Astrocyte of the cerebellum (primary cell): ENCODE results near the gene LDLRAD2.

ENCODE experiments used
- DNase-seq: peaks from one replicate; pipeline ENCODE4 v3.0.0-alpha.2; 2011; ENCODE audit warnings: low read depth
- H3K4me3 ChIP-seq: 2 replicates; pipeline ENCODE4 v1.5.1; 2011; ENCODE audit warnings: mild to moderate bottlenecking, low read depth, low read length, moderate library complexity
- in situ Hi-C: cut with HindIII; loops from 2 replicates; pipeline ENCODE4 v1.10.0; 2017; ENCODE audit warnings: low sequenced_read_pairs
- TF ChIP-seq, protein P1 (sequence below): IDR thresholded peaks from 2 replicates; pipeline ENCODE4 v1.5.1; 2012; ENCODE audit warnings: low read length, low read depth, moderate library complexity, mild to moderate bottlenecking; ENCODE audit errors: missing control alignments

LDLRAD2 gene

GRCh38 chr1:21804536-21804935 lies 7.5 kb upstream of the LDLRAD2 start:
- H3K4me3 ChIP-seq = no peak overlapping the region
- DNase-seq = no peak
- in situ Hi-C loops = no loop called here
- TF ChIP-seq, protein P1, sequence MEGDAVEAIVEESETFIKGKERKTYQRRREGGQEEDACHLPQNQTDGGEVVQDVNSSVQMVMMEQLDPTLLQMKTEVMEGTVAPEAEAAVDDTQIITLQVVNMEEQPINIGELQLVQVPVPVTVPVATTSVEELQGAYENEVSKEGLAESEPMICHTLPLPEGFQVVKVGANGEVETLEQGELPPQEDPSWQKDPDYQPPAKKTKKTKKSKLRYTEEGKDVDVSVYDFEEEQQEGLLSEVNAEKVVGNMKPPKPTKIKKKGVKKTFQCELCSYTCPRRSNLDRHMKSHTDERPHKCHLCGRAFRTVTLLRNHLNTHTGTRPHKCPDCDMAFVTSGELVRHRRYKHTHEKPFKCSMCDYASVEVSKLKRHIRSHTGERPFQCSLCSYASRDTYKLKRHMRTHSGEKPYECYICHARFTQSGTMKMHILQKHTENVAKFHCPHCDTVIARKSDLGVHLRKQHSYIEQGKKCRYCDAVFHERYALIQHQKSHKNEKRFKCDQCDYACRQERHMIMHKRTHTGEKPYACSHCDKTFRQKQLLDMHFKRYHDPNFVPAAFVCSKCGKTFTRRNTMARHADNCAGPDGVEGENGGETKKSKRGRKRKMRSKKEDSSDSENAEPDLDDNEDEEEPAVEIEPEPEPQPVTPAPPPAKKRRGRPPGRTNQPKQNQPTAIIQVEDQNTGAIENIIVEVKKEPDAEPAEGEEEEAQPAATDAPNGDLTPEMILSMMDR = no peak

GRCh38 chr1:21813542-21813941 lies 1.5 kb downstream of the LDLRAD2 start:
- in situ Hi-C loops = no loop called here
- no peak for DNase-seq
- no peak overlapping the region for H3K4me3 ChIP-seq
- TF ChIP-seq, protein P1 = no peak

DNA sequence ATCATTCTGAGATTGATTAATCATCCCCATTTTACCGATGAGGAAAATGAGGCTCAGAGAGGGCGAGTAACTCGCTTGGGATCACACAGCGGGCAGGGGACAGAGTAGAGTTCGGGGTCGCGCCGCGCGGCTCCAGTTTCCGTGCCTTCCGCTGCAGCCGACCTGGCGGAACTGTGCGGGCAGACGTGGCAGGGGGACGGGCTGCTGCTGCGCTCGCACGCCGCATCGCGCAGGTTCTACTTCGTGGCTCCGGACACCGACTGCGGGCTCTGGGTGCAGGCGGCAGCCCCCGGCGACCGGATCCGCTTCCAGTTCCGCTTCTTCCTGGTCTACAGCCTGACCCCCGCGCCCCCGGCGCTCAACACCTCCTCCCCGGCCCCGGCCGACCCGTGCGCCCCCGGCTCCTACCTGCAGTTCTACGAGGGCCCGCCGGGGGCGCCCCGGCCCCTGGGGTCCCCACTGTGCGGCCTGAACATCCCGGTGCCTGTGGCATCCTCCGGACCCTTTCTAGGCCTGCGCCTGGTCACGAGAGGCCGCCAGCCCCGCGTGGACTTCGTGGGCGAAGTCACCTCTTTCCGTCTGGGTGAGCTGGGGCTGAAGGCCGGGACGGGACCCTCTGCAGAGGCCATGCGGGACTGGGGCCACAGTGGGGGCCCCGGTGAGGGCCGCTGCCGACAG lies 2.3 kb downstream of the LDLRAD2 start:
- in situ Hi-C loops = no loop called here
- DNase-seq = no peak
- peak overlapping the region; percentile 35 for H3K4me3 ChIP-seq
- TF ChIP-seq, protein P1 = peak; percentile 73

DNA sequence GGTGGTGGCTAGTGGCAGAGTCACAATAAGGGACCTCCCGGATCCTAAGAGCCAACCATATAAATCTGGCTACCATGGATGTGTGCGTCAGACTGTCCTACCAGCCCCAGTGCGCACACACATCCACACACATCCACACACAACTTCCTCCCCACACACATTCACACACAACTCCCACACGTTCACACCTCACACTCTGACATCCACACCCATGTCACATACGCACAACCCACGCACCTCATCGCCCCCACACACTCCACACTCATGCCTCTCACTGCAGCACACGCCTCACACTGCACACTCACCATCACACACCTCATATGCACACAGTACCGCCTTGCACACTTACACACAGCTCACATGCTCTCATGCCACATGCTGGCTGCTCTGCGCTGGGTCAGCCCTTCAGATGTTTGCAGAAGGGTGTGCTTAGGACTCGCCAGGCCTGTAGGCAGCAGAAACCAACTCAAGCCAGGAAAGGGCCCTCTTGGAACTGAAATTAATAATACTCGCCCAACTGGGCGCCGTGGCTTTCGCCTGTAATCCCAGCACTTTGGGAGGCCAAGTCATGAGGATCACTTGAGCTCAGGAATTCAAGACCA lies 3.0 kb downstream of the LDLRAD2 start:
- TF ChIP-seq, protein P1 = no peak
- in situ Hi-C loops = no loop called here

GRCh38 chr1:21815724-21816321 lies 3.8 kb downstream of the LDLRAD2 start:
- DNase-seq = no peak
- in situ Hi-C loops = no loop called here

More for the DNA sequence above, 3.0 kb downstream of the LDLRAD2 start:
- no peak for DNase-seq
- no peak overlapping the region for H3K4me3 ChIP-seq

GRCh38 chr1:21816602-21817302 lies 4.7 kb downstream of the LDLRAD2 start:
- TF ChIP-seq, protein P1 = no peak
- in situ Hi-C loops = no loop called here
- DNase-seq = peak; percentile 22
- H3K4me3 ChIP-seq = no peak overlapping the region

More at GRCh38 chr1:21815724-21816321, 3.8 kb downstream of the LDLRAD2 start:
- TF ChIP-seq, protein P1 = no peak
- no peak overlapping the region for H3K4me3 ChIP-seq
